Lower leg skin (tissue), 3 donors: ENCODE measurements around the gene RBCK1.

ENCODE experiments used
- POLR2A ChIP-seq, 2 donors: fragments of 450-650 bp; IDR thresholded peaks; one replicate each; pipeline ENCODE4 v1.6.1; 2016 to 2017; ENCODE audit warnings: antibody characterized with exemption in 2 of 2, mild to moderate bottlenecking in 1 of 2, moderate library complexity in 1 of 2
- TF ChIP-seq, protein P1 (sequence below), 3 donors: fragments of 450-650 bp; IDR thresholded peaks; one replicate each; pipeline ENCODE4 v1.5.1; 2016; ENCODE audit warnings: antibody characterized with exemption in 3 of 3, mild to moderate bottlenecking in 3 of 3, moderate library complexity in 2 of 3

DNA sequence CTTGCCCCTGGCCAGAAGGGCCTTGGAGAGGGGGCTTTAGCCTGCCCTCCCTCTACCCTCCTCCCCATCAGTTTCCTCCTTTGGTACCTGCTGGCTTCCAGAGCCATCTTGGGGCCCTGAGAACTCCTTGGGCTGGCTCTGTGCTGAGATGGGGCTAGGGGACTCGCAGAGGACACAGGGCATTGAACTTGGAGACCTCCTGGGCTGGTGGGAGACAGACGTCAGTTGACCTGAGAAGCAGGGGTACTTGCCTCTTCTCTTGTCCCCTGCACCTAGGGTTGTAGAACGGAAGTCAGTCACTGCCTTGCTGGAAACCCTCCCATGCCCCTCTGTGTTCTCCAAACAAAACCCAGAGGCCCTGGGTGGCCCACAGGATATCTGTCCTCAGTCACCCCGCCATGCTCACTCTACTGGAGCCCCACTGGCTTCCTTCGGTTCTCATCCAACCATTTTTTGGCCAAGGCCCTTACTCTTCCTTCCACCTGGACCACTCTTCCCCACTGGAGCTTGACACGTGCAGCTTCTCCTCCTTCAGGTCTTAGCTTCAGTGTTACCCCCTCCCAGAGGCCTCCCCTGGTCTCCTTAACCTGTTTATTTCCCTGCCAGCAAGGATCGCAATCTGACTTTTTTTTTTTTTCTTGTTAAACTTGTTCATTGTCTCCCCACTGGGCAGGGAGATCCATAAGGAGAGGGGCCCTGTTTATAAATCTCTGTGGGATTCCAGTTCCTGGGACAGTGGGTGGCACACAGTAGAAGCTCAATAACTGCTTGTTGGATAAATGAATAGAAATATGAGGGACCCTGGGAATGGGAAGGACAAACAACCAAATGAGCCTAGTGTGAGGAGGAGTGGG lies 971 bp downstream of the RBCK1 start:
- TF ChIP-seq, protein P1, sequence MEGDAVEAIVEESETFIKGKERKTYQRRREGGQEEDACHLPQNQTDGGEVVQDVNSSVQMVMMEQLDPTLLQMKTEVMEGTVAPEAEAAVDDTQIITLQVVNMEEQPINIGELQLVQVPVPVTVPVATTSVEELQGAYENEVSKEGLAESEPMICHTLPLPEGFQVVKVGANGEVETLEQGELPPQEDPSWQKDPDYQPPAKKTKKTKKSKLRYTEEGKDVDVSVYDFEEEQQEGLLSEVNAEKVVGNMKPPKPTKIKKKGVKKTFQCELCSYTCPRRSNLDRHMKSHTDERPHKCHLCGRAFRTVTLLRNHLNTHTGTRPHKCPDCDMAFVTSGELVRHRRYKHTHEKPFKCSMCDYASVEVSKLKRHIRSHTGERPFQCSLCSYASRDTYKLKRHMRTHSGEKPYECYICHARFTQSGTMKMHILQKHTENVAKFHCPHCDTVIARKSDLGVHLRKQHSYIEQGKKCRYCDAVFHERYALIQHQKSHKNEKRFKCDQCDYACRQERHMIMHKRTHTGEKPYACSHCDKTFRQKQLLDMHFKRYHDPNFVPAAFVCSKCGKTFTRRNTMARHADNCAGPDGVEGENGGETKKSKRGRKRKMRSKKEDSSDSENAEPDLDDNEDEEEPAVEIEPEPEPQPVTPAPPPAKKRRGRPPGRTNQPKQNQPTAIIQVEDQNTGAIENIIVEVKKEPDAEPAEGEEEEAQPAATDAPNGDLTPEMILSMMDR (IDR thresholded peaks at IDR 0.05) = no peak
- no peak for TF ChIP-seq POLR2A (IDR thresholded peaks at IDR 0.05)
